Thoracic aorta (tissue), 2 donors: ENCODE measurements around the gene STKLD1. TPM values are rescaled to one million over a fixed set of nuclear protein-coding genes. Genes with fewer than 3 reads are reported as not detected.

Experiments
- ATAC-seq: fragments of 150-250 bp; one replicate; pipeline ENCODE4 v1.8.0; 2017; ENCODE audit warnings: low read depth; ENCODE audit not compliant: insufficient number of reproducible peaks, low FRiP score
- DNase-seq: peaks from one replicate; pipeline ENCODE4 v3.0.0-alpha.2; 2020; ENCODE audit warnings: low spot score
- H3K27ac ChIP-seq, 2 donors: fragments of 200-600 bp; sonication (generic); 1 replicate in 1 of 2; 2 replicates in 1 of 2; pipeline ENCODE4 v1.5.1; 2016; ENCODE audit warnings: mild to moderate bottlenecking in 2 of 2, moderate library complexity in 2 of 2
- H3K27me3 ChIP-seq: fragments of 200-600 bp; sonication (generic); replicated peaks from 2 replicates; pipeline ENCODE4 v1.6.0; 2016; ENCODE audit warnings: mild to moderate bottlenecking; ENCODE audit not compliant: insufficient read depth
- H3K36me3 ChIP-seq: fragments of 200-600 bp; sonication (generic); one replicate; pipeline ENCODE4 v1.5.1; 2016
- H3K4me1 ChIP-seq, 2 donors: fragments of 200-600 bp; sonication (generic); 1 replicate in 1 of 2; 2 replicates in 1 of 2; pipeline versions ENCODE4 v1.5.1 to v1.6.0; 2016; ENCODE audit warnings: low read depth in 2 of 2, mild to moderate bottlenecking in 1 of 2; ENCODE audit not compliant: control insufficient read depth in 1 of 2
- H3K4me3 ChIP-seq: fragments of 200-600 bp; sonication (generic); 2 replicates; pipeline ENCODE4 v1.5.1; 2016; ENCODE audit warnings: mild to moderate bottlenecking
- H3K9me3 ChIP-seq: fragments of 200-600 bp; sonication (generic); 2 replicates; pipeline ENCODE4 v1.5.1; 2016
- total RNA-seq, 2 donors: library from RNA; depleted of rRNA; stranded (reverse); fragments of >200 nt; gene quantifications; one replicate each; pipeline versions ENCODE4 v1.1.0 to v1.2.3, GENCODE V29; 2016
- TF ChIP-seq, protein P1 (sequence below): fragments of 200-600 bp; sonication (generic); IDR thresholded peaks from one replicate; pipeline ENCODE4 v1.5.1; 2019; ENCODE audit warnings: antibody characterized with exemption

STKLD1 gene
- total RNA-seq, 2 donors from 2014 or later = 0.42 TPM; not detected in 1

DNA sequence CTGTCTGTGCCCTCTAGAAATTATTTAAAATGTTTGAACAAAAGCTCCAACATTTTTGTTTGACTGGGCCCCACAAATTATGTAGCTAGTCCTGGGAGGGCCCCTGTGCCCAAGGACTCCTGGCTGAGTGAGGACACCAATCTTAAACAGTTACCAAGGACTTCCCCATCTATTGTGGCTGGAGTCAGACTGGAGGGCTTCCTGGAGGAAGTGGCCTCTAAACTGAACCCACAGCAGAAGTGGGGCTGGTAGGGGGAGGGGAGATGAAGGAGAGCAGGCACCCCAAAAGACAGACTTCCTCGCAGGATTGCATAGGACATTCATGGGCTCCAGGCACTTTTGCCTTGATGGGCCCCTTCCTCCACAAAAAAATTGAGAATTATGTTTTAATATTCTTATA is 54.1 kb downstream of the STKLD1 start:
- Histone ChIP-seq H3K27ac (no peak overlapping the region), H3K36me3 (no peaks in the 10 kb centered on the region), H3K4me1 (no peaks in the 10 kb centered on the region), H3K27me3 (no peaks in the 10 kb centered on the region), H3K9me3 (no peaks in the 10 kb centered on the region), H3K4me3 (no peak overlapping the region)
- DNase-seq = no peak
- ATAC-seq = no peak
- TF ChIP-seq, protein P1, sequence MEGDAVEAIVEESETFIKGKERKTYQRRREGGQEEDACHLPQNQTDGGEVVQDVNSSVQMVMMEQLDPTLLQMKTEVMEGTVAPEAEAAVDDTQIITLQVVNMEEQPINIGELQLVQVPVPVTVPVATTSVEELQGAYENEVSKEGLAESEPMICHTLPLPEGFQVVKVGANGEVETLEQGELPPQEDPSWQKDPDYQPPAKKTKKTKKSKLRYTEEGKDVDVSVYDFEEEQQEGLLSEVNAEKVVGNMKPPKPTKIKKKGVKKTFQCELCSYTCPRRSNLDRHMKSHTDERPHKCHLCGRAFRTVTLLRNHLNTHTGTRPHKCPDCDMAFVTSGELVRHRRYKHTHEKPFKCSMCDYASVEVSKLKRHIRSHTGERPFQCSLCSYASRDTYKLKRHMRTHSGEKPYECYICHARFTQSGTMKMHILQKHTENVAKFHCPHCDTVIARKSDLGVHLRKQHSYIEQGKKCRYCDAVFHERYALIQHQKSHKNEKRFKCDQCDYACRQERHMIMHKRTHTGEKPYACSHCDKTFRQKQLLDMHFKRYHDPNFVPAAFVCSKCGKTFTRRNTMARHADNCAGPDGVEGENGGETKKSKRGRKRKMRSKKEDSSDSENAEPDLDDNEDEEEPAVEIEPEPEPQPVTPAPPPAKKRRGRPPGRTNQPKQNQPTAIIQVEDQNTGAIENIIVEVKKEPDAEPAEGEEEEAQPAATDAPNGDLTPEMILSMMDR = no peak

DNA sequence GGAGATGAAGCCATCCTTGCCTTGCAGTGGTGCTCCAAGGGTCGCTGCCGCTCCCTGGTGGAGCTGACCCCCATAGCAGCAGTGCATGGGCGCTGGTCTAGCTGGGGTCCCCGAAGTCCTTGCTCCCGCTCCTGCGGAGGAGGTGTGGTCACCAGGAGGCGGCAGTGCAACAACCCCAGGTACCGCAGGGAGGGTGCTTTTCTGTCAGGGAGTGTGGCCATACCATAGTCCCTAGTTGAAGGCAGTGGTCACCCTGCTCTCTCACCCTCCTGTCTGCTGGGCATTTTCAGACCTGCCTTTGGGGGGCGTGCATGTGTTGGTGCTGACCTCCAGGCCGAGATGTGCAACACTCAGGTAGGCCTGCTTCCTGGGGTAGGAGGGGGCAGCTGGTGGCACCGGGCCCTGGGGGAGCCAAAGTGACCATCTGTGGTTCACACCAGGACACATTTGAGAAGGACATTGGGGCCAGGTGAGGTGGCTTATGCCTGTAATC is 57.2 kb downstream of the STKLD1 start:
- Histone ChIP-seq H3K36me3 (no peaks in the 10 kb centered on the region), H3K27ac (no peak overlapping the region), H3K27me3 (no peaks in the 10 kb centered on the region), H3K4me3 (no peak overlapping the region), H3K9me3 (no peaks in the 10 kb centered on the region), H3K4me1 (no peaks in the 10 kb centered on the region)
- DNase-seq (no peak), ATAC-seq (no peak)
- TF ChIP-seq, protein P1 = no peak

DNA sequence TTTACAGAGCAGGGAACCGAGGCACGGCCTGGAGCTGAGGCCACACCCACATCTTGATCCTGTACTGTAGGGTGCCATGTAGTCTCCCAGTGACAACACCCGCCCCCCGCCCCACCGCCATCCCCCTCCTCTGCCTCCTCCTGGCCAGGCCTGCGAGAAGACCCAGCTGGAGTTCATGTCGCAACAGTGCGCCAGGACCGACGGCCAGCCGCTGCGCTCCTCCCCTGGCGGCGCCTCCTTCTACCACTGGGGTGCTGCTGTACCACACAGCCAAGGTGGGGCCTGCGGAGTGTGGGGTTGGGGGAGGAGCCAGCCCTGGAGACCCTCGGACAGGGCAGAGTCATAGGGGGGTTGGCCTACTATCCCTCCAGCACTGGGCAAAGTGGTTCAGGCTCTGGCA is 60.5 kb downstream of the STKLD1 start:
- no peaks in the 10 kb centered on the region for H3K36me3 ChIP-seq
- H3K27me3 ChIP-seq = no peaks in the 10 kb centered on the region
- no peaks in the 10 kb centered on the region for H3K9me3 ChIP-seq
- H3K27ac ChIP-seq = no peak overlapping the region
- no peaks in the 10 kb centered on the region for H3K4me1 ChIP-seq
- TF ChIP-seq, protein P1 = no peak
- no peak for DNase-seq
- no peak for ATAC-seq
- H3K4me3 ChIP-seq = no peak overlapping the region

DNA sequence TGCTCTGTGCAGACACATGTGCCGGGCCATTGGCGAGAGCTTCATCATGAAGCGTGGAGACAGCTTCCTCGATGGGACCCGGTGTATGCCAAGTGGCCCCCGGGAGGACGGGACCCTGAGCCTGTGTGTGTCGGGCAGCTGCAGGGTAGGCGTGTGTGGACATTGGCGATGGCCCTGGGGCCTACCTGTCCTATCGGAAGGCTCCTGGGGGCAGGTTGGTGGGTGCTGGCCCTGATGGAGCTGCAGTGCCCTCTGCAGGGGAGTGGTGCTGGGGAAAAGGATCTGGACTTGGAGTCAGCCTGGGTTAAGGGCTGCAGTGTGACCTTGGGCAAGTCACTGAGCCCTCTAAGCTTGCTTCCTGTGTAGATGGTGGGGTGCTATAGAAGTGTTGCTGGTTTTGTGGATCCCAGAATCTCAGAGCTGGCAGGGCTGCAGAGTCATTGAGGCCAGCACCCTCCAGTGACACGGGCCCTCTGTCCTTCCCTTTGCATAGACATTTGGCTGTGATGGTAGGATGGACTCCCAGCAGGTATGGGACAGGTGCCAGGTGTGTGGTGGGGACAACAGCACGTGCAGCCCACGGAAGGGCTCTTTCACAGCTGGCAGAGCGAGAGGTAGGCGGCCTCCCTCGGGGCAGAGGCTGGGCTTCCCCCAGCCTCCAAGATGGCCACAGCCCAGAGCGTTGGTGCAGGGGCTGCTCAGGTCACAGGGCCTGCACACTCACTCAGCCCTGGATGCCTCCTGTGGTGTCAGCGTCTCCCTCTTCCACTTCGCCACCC is 61.8 kb downstream of the STKLD1 start:
- H3K4me3 ChIP-seq = no peak overlapping the region
- no peaks in the 10 kb centered on the region for H3K4me1 ChIP-seq
- no peaks in the 10 kb centered on the region for H3K9me3 ChIP-seq
- H3K27me3 ChIP-seq = no peaks in the 10 kb centered on the region
- H3K27ac ChIP-seq = no peak overlapping the region
- ATAC-seq (no peak), DNase-seq (no peak)
- H3K36me3 ChIP-seq = no peaks in the 10 kb centered on the region
- TF ChIP-seq, protein P1 = no peak

DNA sequence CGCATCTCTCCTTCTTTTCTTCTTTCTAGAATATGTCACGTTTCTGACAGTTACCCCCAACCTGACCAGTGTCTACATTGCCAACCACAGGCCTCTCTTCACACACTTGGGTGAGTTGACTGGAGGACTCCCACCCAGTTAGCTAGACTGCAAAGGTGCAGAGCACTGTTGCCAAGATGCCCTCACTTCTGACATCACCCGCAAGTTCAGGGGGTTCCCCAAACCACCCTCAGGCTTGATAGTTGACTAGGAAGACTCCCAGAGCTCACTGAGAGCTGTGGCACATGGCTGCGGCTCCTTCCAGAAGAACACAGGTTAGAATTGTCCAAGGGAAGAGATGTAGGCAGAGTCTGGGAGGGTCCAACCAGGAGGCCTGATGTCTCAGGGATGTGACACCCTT is 63.2 kb downstream of the STKLD1 start:
- Histone ChIP-seq H3K4me1 (no peaks in the 10 kb centered on the region), H3K4me3 (no peak overlapping the region), H3K9me3 (no peaks in the 10 kb centered on the region), H3K27ac (no peak overlapping the region), H3K36me3 (no peaks in the 10 kb centered on the region), H3K27me3 (no peaks in the 10 kb centered on the region)
- TF ChIP-seq, protein P1 = no peak
- ATAC-seq = no peak
- DNase-seq = no peak
